ENCODE data around the gene NOX4.

Gene NOX4

GRCh38 chr11:89489930-89490329, 1.2 kb downstream of the NOX4 start:
- ChIA-PET CTCF (no interaction called here), POLR2A (no interaction called here)
- no peak for DNase-seq (ENCODE audit: low read depth, low spot score)
- TF ChIP-seq, protein P1, sequence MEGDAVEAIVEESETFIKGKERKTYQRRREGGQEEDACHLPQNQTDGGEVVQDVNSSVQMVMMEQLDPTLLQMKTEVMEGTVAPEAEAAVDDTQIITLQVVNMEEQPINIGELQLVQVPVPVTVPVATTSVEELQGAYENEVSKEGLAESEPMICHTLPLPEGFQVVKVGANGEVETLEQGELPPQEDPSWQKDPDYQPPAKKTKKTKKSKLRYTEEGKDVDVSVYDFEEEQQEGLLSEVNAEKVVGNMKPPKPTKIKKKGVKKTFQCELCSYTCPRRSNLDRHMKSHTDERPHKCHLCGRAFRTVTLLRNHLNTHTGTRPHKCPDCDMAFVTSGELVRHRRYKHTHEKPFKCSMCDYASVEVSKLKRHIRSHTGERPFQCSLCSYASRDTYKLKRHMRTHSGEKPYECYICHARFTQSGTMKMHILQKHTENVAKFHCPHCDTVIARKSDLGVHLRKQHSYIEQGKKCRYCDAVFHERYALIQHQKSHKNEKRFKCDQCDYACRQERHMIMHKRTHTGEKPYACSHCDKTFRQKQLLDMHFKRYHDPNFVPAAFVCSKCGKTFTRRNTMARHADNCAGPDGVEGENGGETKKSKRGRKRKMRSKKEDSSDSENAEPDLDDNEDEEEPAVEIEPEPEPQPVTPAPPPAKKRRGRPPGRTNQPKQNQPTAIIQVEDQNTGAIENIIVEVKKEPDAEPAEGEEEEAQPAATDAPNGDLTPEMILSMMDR (IDR thresholded peaks at IDR 0.05; ENCODE audit: insufficient read depth, low read length, missing control alignments): no peak
- H3K4me3 ChIP-seq (ENCODE audit: low read depth, low read length): no peak overlapping the region

DNA sequence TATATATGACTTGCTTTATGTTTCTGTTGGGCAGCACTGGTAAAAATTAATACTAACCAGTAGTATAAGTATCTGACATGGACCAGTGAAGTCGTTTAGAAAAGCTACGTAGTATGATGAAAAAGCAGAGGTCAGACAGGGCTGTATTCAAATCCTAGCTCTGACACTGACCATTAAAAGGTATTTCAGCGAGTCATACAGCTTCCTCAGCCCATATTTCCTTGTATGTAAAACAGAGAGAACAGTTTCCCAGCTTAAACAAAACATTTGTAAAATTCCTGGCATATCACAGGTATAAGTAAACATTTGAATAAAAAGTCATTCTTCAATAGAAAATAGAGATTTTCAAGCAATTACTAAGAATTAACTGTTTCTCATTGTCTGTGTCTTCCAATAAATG, 4.2 kb downstream of the NOX4 start:
- CTCF ChIA-PET: no interaction called here
- POLR2A ChIA-PET: no interaction called here
- DNase-seq (ENCODE audit: low read depth, low spot score): peak; percentile 3
- TF ChIP-seq, protein P1 (IDR thresholded peaks at IDR 0.05; ENCODE audit: insufficient read depth, low read length, missing control alignments): no peak
- H3K4me3 ChIP-seq (ENCODE audit: low read depth, low read length): no peak overlapping the region

GRCh38 chr11:89484896-89485295, 6.3 kb downstream of the NOX4 start:
- POLR2A ChIA-PET: no interaction called here
- CTCF ChIA-PET: interaction anchor here (1.0 kb wide), 1 partner anchor 79 kb away, joined by 3 read pairs; no protein-coding TSS in a partner anchor
- TF ChIP-seq, protein P1 (IDR thresholded peaks at IDR 0.05; ENCODE audit: insufficient read depth, low read length, missing control alignments): no peak
- no peak overlapping the region for H3K4me3 ChIP-seq (ENCODE audit: low read depth, low read length)
- DNase-seq (ENCODE audit: low read depth, low spot score): no peak

GRCh38 chr11:89477175-89477574, 14.0 kb downstream of the NOX4 start:
- TF ChIP-seq, protein P1 (IDR thresholded peaks at IDR 0.05; ENCODE audit: insufficient read depth, low read length, missing control alignments): no peak
- CTCF ChIA-PET: no interaction called here
- POLR2A ChIA-PET: no interaction called here
- no peak for DNase-seq (ENCODE audit: low read depth, low spot score)
- no peak overlapping the region for H3K4me3 ChIP-seq (ENCODE audit: low read depth, low read length)

DNA sequence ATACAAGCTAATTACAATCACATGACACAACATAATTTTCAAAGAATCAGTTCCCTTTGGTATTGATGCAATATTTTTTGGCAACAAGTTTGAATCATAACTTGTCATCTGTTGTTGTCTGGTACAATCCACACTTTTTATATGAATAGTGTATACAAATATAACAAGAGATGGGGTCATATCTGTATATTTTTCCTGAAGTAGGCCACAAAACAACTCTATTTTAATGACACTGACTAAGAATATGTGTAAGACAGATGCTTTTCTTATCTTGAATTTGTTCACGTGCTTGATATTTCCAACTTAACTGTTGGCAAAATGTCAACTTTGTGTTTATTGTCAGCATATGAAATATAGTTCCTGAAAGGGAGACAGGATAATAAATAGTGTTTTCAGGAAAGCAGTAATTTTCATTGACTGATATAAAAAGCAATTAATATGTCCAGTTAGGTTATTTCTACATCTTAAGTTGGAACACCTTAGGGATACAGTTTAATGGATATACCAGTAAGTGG, 27.9 kb downstream of the NOX4 start:
- TF ChIP-seq, protein P1 (IDR thresholded peaks at IDR 0.05; ENCODE audit: insufficient read depth, low read length, missing control alignments): no peak
- CTCF ChIA-PET: no interaction called here
- POLR2A ChIA-PET: no interaction called here

DNA sequence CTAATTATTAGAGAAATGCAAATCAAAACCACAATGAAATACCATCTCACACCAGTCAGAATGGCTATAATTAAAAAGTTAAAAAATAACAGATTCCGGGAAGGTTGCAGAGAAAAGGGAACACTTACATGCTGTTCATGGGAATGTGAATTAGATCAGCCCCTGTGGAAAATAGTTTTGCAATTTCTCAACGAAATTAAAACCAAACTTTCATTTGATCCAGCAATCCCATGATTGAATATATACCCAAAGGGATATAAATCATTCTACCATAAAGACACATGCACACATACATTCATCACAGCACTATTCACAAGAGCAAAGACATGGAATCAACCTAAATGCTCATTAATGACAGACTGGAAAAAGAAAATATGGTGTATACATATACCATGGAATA, 32.5 kb downstream of the NOX4 start:
- TF ChIP-seq, protein P1 (IDR thresholded peaks at IDR 0.05; ENCODE audit: insufficient read depth, low read length, missing control alignments): no peak
- POLR2A ChIA-PET: no interaction called here
- CTCF ChIA-PET: no interaction called here
- H3K4me3 ChIP-seq (ENCODE audit: low read depth, low read length): no peak overlapping the region
- DNase-seq (ENCODE audit: low read depth, low spot score): peak; percentile 31

More for the DNA sequence above, 27.9 kb downstream of the NOX4 start:
- DNase-seq (ENCODE audit: low read depth, low spot score): no peak
- H3K4me3 ChIP-seq (ENCODE audit: low read depth, low read length): no peak overlapping the region

Data from AG04449 (cell line).